Measurements from ENCODE around the gene KRT85.

DNA sequence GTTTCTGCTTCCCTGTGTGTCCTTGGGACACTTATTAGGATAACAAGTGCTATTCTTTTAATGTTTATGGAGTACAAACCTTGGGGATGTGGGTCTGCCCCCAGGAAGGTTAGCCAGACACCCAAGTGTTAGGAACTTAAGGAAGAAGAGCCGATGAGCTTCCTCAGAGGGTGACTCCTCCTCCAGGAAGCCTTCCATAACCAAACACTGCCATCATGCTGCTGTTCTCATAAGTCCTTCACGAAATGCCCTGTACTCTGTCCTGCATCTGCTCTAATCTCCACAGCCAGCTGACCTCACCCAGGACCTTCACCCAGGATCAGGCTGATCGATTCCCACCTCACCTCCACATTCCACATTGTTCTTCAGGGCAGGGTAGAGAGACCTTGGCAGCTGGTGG, 1.2 kb upstream of the KRT85 start:
- TF ChIP-seq, protein P1, sequence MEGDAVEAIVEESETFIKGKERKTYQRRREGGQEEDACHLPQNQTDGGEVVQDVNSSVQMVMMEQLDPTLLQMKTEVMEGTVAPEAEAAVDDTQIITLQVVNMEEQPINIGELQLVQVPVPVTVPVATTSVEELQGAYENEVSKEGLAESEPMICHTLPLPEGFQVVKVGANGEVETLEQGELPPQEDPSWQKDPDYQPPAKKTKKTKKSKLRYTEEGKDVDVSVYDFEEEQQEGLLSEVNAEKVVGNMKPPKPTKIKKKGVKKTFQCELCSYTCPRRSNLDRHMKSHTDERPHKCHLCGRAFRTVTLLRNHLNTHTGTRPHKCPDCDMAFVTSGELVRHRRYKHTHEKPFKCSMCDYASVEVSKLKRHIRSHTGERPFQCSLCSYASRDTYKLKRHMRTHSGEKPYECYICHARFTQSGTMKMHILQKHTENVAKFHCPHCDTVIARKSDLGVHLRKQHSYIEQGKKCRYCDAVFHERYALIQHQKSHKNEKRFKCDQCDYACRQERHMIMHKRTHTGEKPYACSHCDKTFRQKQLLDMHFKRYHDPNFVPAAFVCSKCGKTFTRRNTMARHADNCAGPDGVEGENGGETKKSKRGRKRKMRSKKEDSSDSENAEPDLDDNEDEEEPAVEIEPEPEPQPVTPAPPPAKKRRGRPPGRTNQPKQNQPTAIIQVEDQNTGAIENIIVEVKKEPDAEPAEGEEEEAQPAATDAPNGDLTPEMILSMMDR (optimal IDR thresholded peaks at IDR 0.05 in 1 of 3, IDR thresholded peaks at IDR 0.05 in 1 of 3, conservative IDR thresholded peaks at IDR 0.05 in 1 of 3; ENCODE audit: extremely low read depth in 1 of 3, insufficient read depth in 2 of 3, low read length in 3 of 3) = peak in 1 of 3 experiments; percentile 41
- no peak for TF ChIP-seq EZH2 (IDR thresholded peaks at IDR 0.05; ENCODE audit: low read length)

All from keratinocyte (primary cell).